HCT116 (cell line): ENCODE results near the gene CRACR2A. TPM values are rescaled to one million over a fixed set of nuclear protein-coding genes. Genes with fewer than 3 reads are reported as not detected.

Source experiments
- ATAC-seq: fragments of 200-7000 bp; cut with Tn5 transposase; 2 replicates; pipeline ENCODE4 v1.9.1; 2020; ENCODE audit warnings: mild to moderate bottlenecking, moderate library complexity
- BruUV-seq: library from RNA; stranded (reverse); fragments of 400-500 nt; replicated peaks from 2 replicates; lab custom pipeline; 2021; lab: Mats Ljungman, UMichigan
- CTCF ChIA-PET: fragments of 300-600 bp; sonication (Branson Sonifier 250); formaldehyde crosslinking; loops from one replicate; lab custom pipeline; 2021; ENCODE audit warnings: antibody characterized with exemption; lab: Charles Lee
- POLR2A ChIA-PET: fragments of 300-600, 350-600 bp; sonication (Branson Sonifier 250); formaldehyde crosslinking; loops from one replicate; lab custom pipeline; 2021; ENCODE audit warnings: antibody characterized with exemption; lab: Charles Lee
- RAD21 ChIA-PET, 2 experiments: fragments of 300-600 bp; sonication (Branson Sonifier 250); formaldehyde crosslinking; loops; one replicate each; lab custom pipeline; 2023; ENCODE audit warnings: low total read pairs in 2 of 2; ENCODE audit not compliant: uncharacterized antibody in 2 of 2, unreplicated experiment in 2 of 2, low non-redundant PET in 1 of 2; lab: Charles Lee
- DNase-seq: peaks from one replicate; pipeline ENCODE4 v3.0.0-alpha.2; 2010; ENCODE audit warnings: low read depth, low spot score
- H2AFZ ChIP-seq: fragments of 200-600 bp; shearing (Covaris generic), sonication (generic); 2 replicates; pipeline ENCODE4 v1.6.1; 2017; ENCODE audit warnings: low read depth, mixed run types, mixed read lengths, antibody characterized with exemption, low read length; ENCODE audit not compliant: poor library complexity, severe bottlenecking
- H3K27ac ChIP-seq: 2 replicates; pipeline ENCODE4 v1.5.1; 2012; ENCODE audit warnings: low read depth, low read length
- H3K27me3 ChIP-seq: fragments of 200-600 bp; sonication (generic); 2 replicates; pipeline ENCODE4 v1.6.1; 2016; ENCODE audit warnings: mixed run types, low read length, mixed read lengths; ENCODE audit not compliant: insufficient read depth
- H3K36me3 ChIP-seq, 2 experiments: fragments of 200-500 bp in 1 of 2; fragments of 200-600 bp in 1 of 2; sonication (Bioruptor generic) in 1 of 2; sonication (generic) in 1 of 2; 2 replicates each; pipeline versions ENCODE4 v1.5.1 to v1.6.1; 2014 to 2016; ENCODE audit warnings: low read length in 2 of 2, inconsistent platforms in 1 of 2, mixed read lengths in 1 of 2, mixed run types in 1 of 2; ENCODE audit not compliant: insufficient read depth in 2 of 2, control insufficient read depth in 1 of 2
- H3K4me1 ChIP-seq, 2 experiments: fragments of 200-600 bp in 1 of 2; sonication (generic) in 1 of 2; 2 replicates each; pipeline versions ENCODE4 v1.5.1 to v1.6.1; 2012 to 2017; ENCODE audit warnings: low read length in 2 of 2, inconsistent platforms in 1 of 2, mild to moderate bottlenecking in 1 of 2, mixed read lengths in 1 of 2, mixed run types in 1 of 2, moderate library complexity in 1 of 2; ENCODE audit not compliant: insufficient read depth in 2 of 2, control insufficient read depth in 1 of 2
- H3K4me2 ChIP-seq: fragments of 200-600 bp; sonication (generic); 2 replicates; pipeline ENCODE4 v1.6.1; 2017; ENCODE audit warnings: mixed run types, low read length, mixed read lengths
- H3K4me3 ChIP-seq, 2 experiments: fragments of 200-600 bp in 1 of 2; sonication (generic) in 1 of 2; replicated peaks in 1 of 2; 2 replicates each; pipeline ENCODE4 v1.5.1; 2011 to 2016; ENCODE audit warnings: low read length in 2 of 2, control low read depth in 1 of 2, low read depth in 1 of 2, mild to moderate bottlenecking in 1 of 2, mixed read lengths in 1 of 2, mixed run types in 1 of 2
- H3K79me2 ChIP-seq: fragments of 200-600 bp; sonication (generic); 2 replicates; pipeline ENCODE4 v1.6.1; 2017; ENCODE audit warnings: mild to moderate bottlenecking, mixed run types, low read length, moderate library complexity, mixed read lengths; ENCODE audit not compliant: insufficient read depth
- H3K9ac ChIP-seq: fragments of 200-600 bp; sonication (generic); 2 replicates; pipeline ENCODE4 v1.6.1; 2016; ENCODE audit warnings: low read length, mixed read lengths
- H3K9me2 ChIP-seq: fragments of 200-600 bp; sonication (generic), shearing (Covaris generic); 2 replicates; pipeline ENCODE4 v1.6.1; 2017; ENCODE audit warnings: mixed run types, mild to moderate bottlenecking, moderate library complexity; ENCODE audit not compliant: insufficient read depth
- H3K9me3 ChIP-seq, 2 experiments: fragments of 200-500 bp in 1 of 2; fragments of 200-600 bp in 1 of 2; sonication (Bioruptor generic) in 1 of 2; sonication (generic) in 1 of 2; 2 replicates each; pipeline ENCODE4 v1.6.1; 2014 to 2017; ENCODE audit warnings: low read length in 2 of 2, mixed read lengths in 2 of 2, inconsistent platforms in 1 of 2, low read depth in 1 of 2, mild to moderate bottlenecking in 1 of 2, mixed run types in 1 of 2, moderate library complexity in 1 of 2; ENCODE audit not compliant: control insufficient read depth in 1 of 2, insufficient read depth in 1 of 2
- H4K20me1 ChIP-seq: fragments of 200-600 bp; sonication (generic), shearing (Covaris generic); 2 replicates; pipeline ENCODE4 v1.6.1; 2017; ENCODE audit warnings: mixed run types, mild to moderate bottlenecking, moderate library complexity; ENCODE audit not compliant: insufficient read depth
- ATF3 ChIP-seq: IDR thresholded peaks from 2 replicates; pipeline ENCODE4 v1.6.1; 2012
- CBX3 ChIP-seq: IDR thresholded peaks from 2 replicates; pipeline ENCODE4 v1.6.1; 2012; ENCODE audit warnings: low read depth
- CEBPB ChIP-seq: IDR thresholded peaks from 2 replicates; pipeline ENCODE4 v1.6.1; 2012; ENCODE audit warnings: low read depth
- JUND ChIP-seq: IDR thresholded peaks from 2 replicates; pipeline ENCODE4 v1.6.1; 2012
- POLR2A ChIP-seq: IDR thresholded peaks from 2 replicates; pipeline ENCODE4 v1.7.0; 2011; ENCODE audit warnings: borderline replicate concordance; ENCODE audit not compliant: insufficient read depth, insufficient read length; ENCODE audit errors: extremely low read depth
- REST ChIP-seq: IDR thresholded peaks from 2 replicates; pipeline ENCODE4 v1.6.1; 2012; ENCODE audit warnings: low read depth
- ZBTB33 ChIP-seq: IDR thresholded peaks from 2 replicates; pipeline ENCODE4 v1.6.1; 2011; ENCODE audit warnings: mild to moderate bottlenecking, low read length, moderate library complexity; ENCODE audit not compliant: insufficient replicate concordance; ENCODE audit errors: extremely low read depth
- intact Hi-C: fragments of 100-400 bp; cut with micrococcal nuclease; formaldehyde crosslinking; loops from 2 replicates; pipeline ENCODE4 v1.10.0; 2022
- total RNA-seq: library from RNA; stranded (reverse); gene quantifications from one replicate; pipeline ENCODE4 v1.2.1, GENCODE V29; 2021; ENCODE audit not compliant: unreplicated experiment

The CRACR2A gene
- total RNA-seq, 1 experiment from 2014 or later: 18.4 TPM

- ChIA-PET CTCF (interaction anchor here (1.0 kb wide), 1 partner anchor 370 kb away, joined by 3 read pairs; no protein-coding TSS in a partner anchor), RAD21 (no interaction called here), POLR2A (no interaction called here)
- no peak overlapping the region for H3K4me2 ChIP-seq
- no TSS peak for BruUV-seq
- H4K20me1 ChIP-seq: no peaks in the 10 kb centered on the region
- H3K9me2 ChIP-seq: no peaks in the 10 kb centered on the region
- no peak for TF ChIP-seq CEBPB
- no peak for DNase-seq
- peaks cover 0 to 3% of the 10 kb centered on the region in 2 experiments; a peak in 2 of 4 replicates for H3K36me3 ChIP-seq
- no peak overlapping the region for H3K27ac ChIP-seq
- H3K9ac ChIP-seq: no peak overlapping the region
- ATAC-seq: no peak
- no peaks in the 10 kb centered on the region for H3K9me3 ChIP-seq
- no peak overlapping the region for H2AFZ ChIP-seq
- intact Hi-C loops: no loop called here
- H3K27me3 ChIP-seq: no peaks in the 10 kb centered on the region
- no peak overlapping the region for H3K4me3 ChIP-seq
- no peaks in the 10 kb centered on the region for H3K4me1 ChIP-seq
- no peaks in the 10 kb centered on the region for H3K79me2 ChIP-seq
Observed at GRCh38 chr12:3669594-3669993, 83.3 kb downstream of the CRACR2A start.

GRCh38 chr12:3668479-3669165 is 84.3 kb downstream of the CRACR2A start:
- RAD21 ChIA-PET: no interaction called here
- no TSS peak for BruUV-seq

More at GRCh38 chr12:3668479-3669165, 84.3 kb downstream of the CRACR2A start:
- intact Hi-C loops: no loop called here
- Histone ChIP-seq H3K79me2 (no peaks in the 10 kb centered on the region), H2AFZ (no peak overlapping the region), H3K4me2 (no peak overlapping the region), H3K9me3 (no peaks in the 10 kb centered on the region), H3K36me3 (peaks cover 0 to 3% of the 10 kb centered on the region in 2 experiments; a peak in 2 of 4 replicates)
- no peak for ATAC-seq
- POLR2A ChIA-PET: no interaction called here
- no peak for TF ChIP-seq ZBTB33
- no peak for TF ChIP-seq JUND
- TF ChIP-seq CBX3: no peak
- no peak for TF ChIP-seq ATF3
- TF ChIP-seq REST: no peak
- no peak for TF ChIP-seq POLR2A
- TF ChIP-seq, all 23 proteins: peak for 0
- DNase-seq: no peak
- Histone ChIP-seq H3K27me3 (no peaks in the 10 kb centered on the region), H3K4me1 (no peaks in the 10 kb centered on the region), H3K27ac (no peak overlapping the region), H4K20me1 (no peaks in the 10 kb centered on the region), H3K9me2 (no peaks in the 10 kb centered on the region), H3K4me3 (no peak overlapping the region), H3K9ac (no peak overlapping the region)
- CTCF ChIA-PET: interaction anchor here (1.0 kb wide), 1 partner anchor 369 kb away, joined by 3 read pairs; no protein-coding TSS in a partner anchor
